HG02840 (cell line): ENCODE measurements around the gene IGSF3.
A peak's percentile ranks its signal among the peaks of the same experiment; 100 is the strongest.
"Not testable (repeated sequence)": the region's sequence is repeated elsewhere in the genome, so short reads cannot be mapped to it uniquely, and the experiment has no call there.

Source experiments
- ATAC-seq: cut with Tn5 transposase; IDR thresholded peaks from one replicate; pipeline ENCODE4 v1.9.1; 2021; ENCODE audit warnings: mild to moderate bottlenecking, moderate library complexity, moderate number of reproducible peaks; ENCODE audit not compliant: unreplicated experiment, low FRiP score

The IGSF3 gene

DNA sequence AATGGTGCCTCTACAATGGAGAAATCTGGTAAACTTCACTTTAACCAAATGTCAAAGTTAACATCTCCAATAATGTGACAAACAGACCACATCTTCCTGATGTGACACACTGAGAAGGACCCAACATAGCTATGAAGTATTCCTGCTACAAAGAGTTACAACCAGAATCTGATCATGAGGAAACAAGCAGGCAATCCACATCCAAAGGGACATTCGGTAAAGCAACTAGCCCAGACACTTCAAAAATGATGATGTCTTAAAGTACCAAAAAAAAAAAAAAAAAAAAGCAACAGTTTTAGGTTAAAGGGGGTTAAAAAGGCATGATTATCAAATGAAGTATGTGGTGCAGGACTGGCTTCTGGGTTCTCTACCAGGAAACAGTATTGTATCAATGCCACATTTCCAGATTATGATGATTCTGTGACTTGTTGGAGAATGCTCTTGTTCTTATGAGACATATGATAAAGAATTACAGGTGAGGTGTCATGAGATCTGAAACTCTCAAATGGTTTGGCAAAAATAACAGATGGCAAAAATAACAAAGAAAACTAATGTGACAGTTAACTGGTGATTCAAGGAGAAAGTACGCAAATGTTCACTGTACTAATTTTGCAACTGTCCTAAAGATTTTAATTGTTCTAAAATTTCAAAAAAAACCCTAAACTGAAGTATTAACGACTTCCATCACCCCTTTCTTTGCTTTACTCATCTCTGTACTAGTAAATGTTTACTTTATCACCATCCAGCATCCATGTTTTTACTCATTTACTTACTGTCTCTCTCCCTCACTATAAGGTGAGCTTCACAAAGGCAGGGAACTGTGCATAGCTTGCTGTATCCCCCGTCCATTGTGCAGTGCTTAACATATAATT, 99.5 kb downstream of the IGSF3 start:
- no peak for ATAC-seq

DNA sequence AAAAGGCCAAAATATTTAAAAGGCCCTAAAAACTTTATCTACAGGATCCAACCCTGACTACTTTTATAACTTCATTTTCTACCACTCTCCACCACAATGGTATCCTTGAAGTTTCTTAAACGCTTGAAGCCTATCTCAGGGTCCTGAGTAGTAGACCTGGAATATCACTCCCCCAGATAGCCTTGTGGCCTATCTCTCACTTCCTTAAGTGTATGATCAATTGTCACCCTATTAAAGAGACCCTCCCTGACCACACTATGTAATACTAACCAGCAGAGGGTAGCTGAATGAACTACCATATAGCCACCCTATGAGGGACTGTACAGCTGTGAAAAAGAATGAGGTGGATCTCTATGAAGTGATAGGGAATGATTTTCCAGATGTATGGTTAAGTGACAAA, 102.3 kb downstream of the IGSF3 start:
- ATAC-seq, result no peak

DNA sequence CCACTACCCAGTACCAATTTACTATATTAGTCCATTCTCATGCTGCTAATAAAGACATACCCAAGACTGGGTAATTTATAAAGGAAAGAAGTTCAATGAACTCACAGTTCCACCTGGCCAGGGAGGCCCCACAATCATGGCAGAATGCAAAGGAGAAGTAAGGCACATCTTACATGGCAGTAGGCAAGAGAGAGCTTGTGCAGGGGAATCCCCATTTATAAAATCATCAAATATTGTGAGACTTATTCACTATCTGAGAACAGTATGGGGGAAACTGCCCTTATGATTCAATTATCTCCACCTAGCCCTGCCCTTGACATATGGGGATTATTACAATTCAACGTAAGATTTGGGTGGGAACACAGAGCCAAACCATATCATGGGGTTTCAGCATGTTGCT, 103.1 kb downstream of the IGSF3 start:
- no peak for ATAC-seq

DNA sequence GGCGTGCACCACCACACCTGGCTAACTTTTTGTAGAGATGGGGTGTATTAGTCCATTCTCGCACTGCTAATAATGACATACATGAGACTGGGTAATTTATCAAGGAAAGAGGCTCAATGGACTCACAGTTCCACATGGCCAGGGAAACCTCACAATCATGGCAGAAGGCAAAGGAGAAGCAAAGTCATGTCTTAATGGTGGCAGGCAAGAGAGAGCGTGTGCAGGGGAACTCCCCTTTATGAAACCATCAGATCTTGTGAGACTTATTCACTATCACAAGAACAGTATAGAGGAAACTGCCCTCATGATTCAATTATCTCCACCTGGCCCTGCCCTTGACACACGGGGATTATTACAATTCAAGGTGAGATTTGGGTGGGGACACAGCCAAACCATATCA, 105.1 kb downstream of the IGSF3 start:
- ATAC-seq, result not testable (repeated sequence)

- ATAC-seq, result no peak
These were observed 106.0 kb downstream of the IGSF3 start for GRCh38 chr1:116561563-116561962.

DNA sequence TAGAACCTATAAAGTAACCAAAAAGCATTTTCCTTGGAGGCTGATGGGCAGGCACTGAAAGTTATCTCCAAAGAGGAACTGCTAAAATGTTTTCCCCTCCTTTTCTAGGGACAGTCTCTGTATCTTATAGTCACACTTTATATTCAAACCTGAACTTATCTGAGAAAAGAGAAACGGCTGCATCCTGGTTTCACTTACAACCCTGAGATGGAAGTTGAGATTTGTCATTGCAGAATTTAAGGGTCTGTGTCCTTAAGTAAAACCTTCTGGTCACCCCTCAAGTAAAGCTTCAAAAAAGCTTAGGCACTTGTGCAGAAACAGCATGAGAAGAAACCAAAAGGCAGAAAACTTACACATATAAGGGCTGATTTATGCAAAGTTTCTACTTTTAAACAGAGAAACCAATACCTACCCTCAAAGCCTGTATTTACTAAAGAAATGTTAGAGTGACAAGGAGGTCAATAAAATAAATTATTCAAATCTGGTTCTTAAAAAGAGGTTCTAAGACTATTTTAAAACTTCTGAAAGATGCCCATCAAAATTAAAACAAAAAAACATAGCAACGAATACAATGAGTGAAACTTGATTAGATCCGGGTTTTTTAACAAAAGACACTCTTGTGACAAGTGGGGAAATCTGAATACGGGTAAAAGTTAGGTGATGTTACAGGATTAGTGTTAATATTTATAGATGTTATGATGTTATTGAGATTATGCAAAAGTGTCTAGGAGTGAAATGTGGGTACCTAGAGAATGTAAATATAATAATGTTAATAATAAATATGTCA, 106.6 kb downstream of the IGSF3 start:
- no peak for ATAC-seq

- peak; percentile 31 for ATAC-seq
These were observed 108.2 kb downstream of the IGSF3 start for GRCh38 chr1:116559304-116559761.

DNA sequence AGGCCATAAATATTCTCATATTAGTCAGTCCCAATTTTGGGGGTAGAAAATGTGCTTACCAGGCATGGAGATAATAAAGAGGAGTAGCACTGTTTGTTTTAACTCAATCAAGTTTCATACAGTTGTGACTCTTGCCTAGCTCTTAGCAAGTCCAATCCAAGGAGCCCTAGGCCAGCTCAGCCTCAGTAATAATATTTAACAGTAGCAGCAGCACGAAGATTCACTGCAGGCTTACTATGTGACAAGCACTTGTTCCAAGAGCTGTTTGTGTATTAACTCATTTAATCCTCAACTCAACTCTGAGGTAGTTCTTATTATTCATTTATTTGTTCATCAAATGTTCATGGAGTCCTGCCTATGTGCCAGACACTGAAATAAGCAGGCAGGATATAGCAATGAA, 109.0 kb downstream of the IGSF3 start:
- ATAC-seq, result no peak

DNA sequence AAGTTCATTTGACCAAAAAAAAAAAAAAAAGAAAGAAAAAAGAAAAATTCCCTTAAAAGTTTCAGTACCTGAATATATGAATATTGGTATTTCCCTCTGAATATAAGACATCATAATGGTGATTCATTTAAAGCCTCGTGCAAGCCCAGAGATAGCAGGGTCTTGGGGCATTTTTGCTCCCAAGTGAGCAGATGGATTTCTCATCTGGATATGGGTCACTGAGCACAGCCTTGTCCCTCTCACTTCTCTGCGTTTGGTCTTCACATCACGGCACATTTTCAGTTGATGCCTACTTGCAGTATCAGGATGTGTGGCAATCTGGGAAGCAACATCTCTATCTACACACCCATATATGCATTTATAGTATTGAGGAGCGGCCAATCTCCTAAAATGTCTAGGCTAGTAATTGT, 109.4 kb downstream of the IGSF3 start:
- no peak for ATAC-seq

DNA sequence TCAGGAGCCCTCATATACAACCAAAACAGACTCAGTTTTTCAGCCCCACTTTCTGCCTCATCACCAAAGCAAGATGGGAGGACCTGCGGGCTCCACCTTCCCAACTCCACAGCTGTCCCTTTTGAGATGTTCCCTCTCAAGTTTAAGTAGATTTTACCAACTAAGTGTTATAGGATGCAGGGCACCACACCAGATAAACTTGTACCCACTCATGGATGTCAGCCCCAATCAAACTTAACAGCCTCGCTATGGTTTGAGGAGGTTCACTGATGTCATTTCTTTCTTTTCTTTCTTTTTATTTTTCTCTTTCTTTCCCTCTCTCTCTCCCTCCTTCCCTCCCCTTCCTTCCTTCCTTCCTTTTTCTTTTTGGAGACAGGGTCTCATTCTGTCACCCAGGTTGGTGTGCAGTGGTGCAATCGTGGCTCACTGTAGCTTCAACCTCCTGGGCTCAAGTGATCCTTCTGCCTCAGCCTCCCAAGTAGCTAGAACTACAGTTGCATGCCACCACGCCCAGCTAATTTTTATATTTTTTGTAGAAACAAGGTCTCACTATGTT, 110.1 kb downstream of the IGSF3 start:
- ATAC-seq, result no peak

- peak; percentile 49 for ATAC-seq
These were observed 111.1 kb downstream of the IGSF3 start for GRCh38 chr1:116556289-116557006.

GRCh38 chr1:116554924-116555323, 112.6 kb downstream of the IGSF3 start:
- no peak for ATAC-seq

GRCh38 chr1:116553386-116554115, 114.0 kb downstream of the IGSF3 start:
- ATAC-seq, result no peak

DNA sequence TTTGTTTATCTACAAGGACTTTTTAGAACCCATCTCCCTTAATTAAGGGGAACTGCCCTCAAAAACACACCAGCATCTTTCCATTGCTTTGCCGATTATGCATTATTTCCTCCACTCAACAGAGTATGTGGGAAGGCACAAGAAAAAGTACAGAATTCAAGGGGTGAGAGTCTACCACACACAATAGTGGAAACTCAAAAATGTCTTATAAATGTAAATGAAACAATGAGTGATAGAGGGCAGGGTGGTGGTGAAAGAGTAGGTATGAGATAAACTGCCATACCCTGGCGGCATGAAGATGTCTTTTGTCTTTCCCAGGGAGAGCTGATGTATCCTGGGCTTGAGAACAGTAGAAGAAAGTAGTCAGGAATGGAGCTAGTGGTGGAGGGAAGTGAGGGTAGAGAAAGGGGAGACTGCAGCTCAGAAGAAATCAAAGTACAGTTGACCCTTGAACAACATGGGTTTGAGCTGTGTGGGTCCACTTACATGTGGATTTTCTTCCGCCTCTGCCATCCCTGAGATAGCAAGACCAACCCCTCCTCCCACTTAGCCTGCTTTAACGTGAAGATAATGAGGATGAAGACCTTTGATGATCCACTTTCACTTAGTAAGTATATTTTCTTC, 121.1 kb downstream of the IGSF3 start:
- no peak for ATAC-seq

GRCh38 chr1:116545359-116545705, 122.2 kb downstream of the IGSF3 start:
- no peak for ATAC-seq

GRCh38 chr1:116544588-116545358, 122.8 kb downstream of the IGSF3 start:
- ATAC-seq, result peak; percentile 58

- peak; percentile 47 for ATAC-seq
These were observed 127.4 kb downstream of the IGSF3 start for GRCh38 chr1:116540088-116540487.

DNA sequence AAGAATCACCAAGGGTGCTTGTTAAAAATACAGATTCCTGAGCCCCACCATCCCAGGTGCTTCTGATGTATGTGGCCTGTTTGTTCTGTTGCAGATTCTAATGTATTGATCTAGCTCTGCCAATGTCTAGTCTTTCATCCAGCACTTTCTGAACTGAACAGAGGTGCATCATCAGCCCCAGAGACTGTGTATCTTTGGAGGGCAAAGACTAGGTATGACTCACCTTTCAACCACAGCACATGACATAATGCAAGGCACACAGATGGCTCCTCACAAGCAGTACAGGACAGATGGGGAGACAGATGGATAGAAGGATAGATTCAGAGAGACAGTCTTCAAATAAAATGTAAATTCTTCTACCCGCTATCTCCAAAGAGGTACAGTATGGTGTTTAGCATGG, 129.0 kb downstream of the IGSF3 start:
- peak; percentile 54 for ATAC-seq

DNA sequence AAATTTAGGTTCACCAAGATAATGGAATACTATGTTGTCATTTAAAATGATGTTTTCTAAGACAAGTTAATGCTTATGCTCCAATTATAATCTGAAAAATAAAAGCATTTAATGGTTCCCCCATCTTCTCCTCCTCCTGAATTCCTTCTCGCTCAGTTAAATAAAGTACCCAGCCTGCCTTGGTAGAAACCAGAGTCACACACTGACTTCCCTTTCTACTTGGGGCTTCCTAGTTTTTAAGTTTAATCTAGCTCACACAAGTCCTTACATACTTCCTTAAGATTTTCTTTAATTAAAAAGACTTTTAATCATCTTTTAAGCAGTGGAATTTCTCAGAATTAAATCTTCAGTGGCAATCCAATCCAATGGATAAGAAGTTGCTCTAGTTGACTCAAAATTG, 129.6 kb downstream of the IGSF3 start:
- ATAC-seq, result no peak
